Colonic mucosa (tissue), 4 donors: Measurements from ENCODE around the gene ABL2. TPM values are rescaled to one million over a fixed set of nuclear protein-coding genes. Genes with fewer than 3 reads are reported as not detected.
"Not testable (repeated sequence)": the region's sequence is repeated elsewhere in the genome, so short reads cannot be mapped to it uniquely, and the experiment has no call there.

ENCODE experiments used
- DNase-seq: peaks from one replicate; pipeline ENCODE4 v3.0.0-alpha.2; 2020
- H3K27ac ChIP-seq: fragments of 200-600 bp; one replicate; pipeline ENCODE4 v1.8.0; 2021
- H3K27me3 ChIP-seq: fragments of 200-600 bp; one replicate; pipeline ENCODE4 v1.8.0; 2021
- H3K36me3 ChIP-seq: fragments of 200-600 bp; one replicate; pipeline ENCODE4 v1.8.0; 2021
- H3K4me1 ChIP-seq: fragments of 200-600 bp; one replicate; pipeline ENCODE4 v1.8.0; 2021; ENCODE audit warnings: mild to moderate bottlenecking
- H3K4me3 ChIP-seq: fragments of 200-600 bp; one replicate; pipeline ENCODE4 v1.8.0; 2021
- H3K9ac ChIP-seq, 2 donors: one replicate each; pipeline ENCODE4 v1.7.0; 2013; ENCODE audit warnings: control low read depth in 2 of 2, low read depth in 2 of 2, low read length in 2 of 2
- H3K9me3 ChIP-seq: fragments of 200-600 bp; one replicate; pipeline ENCODE4 v1.8.0; 2021
- CTCF ChIP-seq: fragments of 200-600 bp; IDR thresholded peaks from one replicate; pipeline ENCODE4 v1.8.0; 2022; ENCODE audit warnings: antibody characterized with exemption, mild to moderate bottlenecking
- intact Hi-C: fragments of 100-400 bp; cut with DNase I; formaldehyde crosslinking; loops from one replicate; pipeline ENCODE4 v1.14.1; 2022
- total RNA-seq, 2 donors: library from RNA; stranded (reverse); fragmentation: NEBNext Ultra II Directional in 1 of 2; extraction: Animal tissue kit (Norgen Biotek cat#: 25700) in 1 of 2; gene quantifications; one replicate each; pipeline ENCODE4 v1.2.1, GENCODE V29; 2021
- donor health status: healthy.
- donor health status: DM: no; HTN: no; CAD: no.
- donor health status: DM: no; HTN: no; CAD: no.

ABL2 gene
- total RNA-seq, 2 donors from 2014 or later, result 9.1 to 12.8 TPM

- Histone ChIP-seq H3K27me3 (no peaks in the 10 kb centered on the region), H3K4me3 (no peak overlapping the region), H3K36me3 (no peaks in the 10 kb centered on the region), H3K9me3 (no peaks in the 10 kb centered on the region), H3K27ac (no peak overlapping the region), H3K9ac (no peak overlapping the region), H3K4me1 (no peaks in the 10 kb centered on the region)
- no peak for DNase-seq
- intact Hi-C loops, result loop anchor here (10.0 kb wide), 1 partner anchor 113 kb away; the partner anchor contains the start of gene TOR3A
- no peak for TF ChIP-seq CTCF
Measured at GRCh38 chr1:179197690-179198297, 31.7 kb downstream of the ABL2 start.

GRCh38 chr1:179195857-179196256 lies 33.6 kb downstream of the ABL2 start:
- not testable (repeated sequence) for H3K4me3 ChIP-seq, DNase-seq, H3K27me3 ChIP-seq, H3K4me1 ChIP-seq, H3K27ac ChIP-seq, H3K9me3 ChIP-seq, H3K9ac ChIP-seq, H3K36me3 ChIP-seq
- intact Hi-C loops, result loop anchor here (10.0 kb wide), 1 partner anchor 111 kb away; the partner anchor contains the start of gene TOR3A

- Histone ChIP-seq H3K9me3 (no peaks in the 10 kb centered on the region), H3K9ac (no peak overlapping the region), H3K4me1 (no peaks in the 10 kb centered on the region), H3K4me3 (no peak overlapping the region), H3K36me3 (no peaks in the 10 kb centered on the region), H3K27me3 (no peaks in the 10 kb centered on the region), H3K27ac (no peak overlapping the region)
- intact Hi-C loops, result loop anchor here (10.0 kb wide), 1 partner anchor 111 kb away; the partner anchor contains the start of gene TOR3A
- no peak for DNase-seq
- no peak for TF ChIP-seq CTCF
Measured at GRCh38 chr1:179195376-179195775, 34.1 kb downstream of the ABL2 start.

- H3K27ac ChIP-seq, result no peak overlapping the region
- no peak overlapping the region for H3K4me3 ChIP-seq
- DNase-seq, result no peak
- intact Hi-C loops, result loop anchor here (5.0 to 10.0 kb wide), 2 partner anchors 72 to 109 kb away; partner anchors contain the start of gene TOR3A
- H3K9me3 ChIP-seq, result no peaks in the 10 kb centered on the region
- H3K9ac ChIP-seq, result no peak overlapping the region
- no peak for TF ChIP-seq CTCF
- no peaks in the 10 kb centered on the region for H3K4me1 ChIP-seq
- H3K36me3 ChIP-seq, result no peaks in the 10 kb centered on the region
- H3K27me3 ChIP-seq, result no peaks in the 10 kb centered on the region
Measured at GRCh38 chr1:179194068-179194537, 35.4 kb downstream of the ABL2 start.

GRCh38 chr1:179190861-179191260 lies 38.6 kb downstream of the ABL2 start:
- intact Hi-C loops, result loop anchor here (5.0 to 10.0 kb wide), 2 partner anchors 69 to 106 kb away; partner anchors contain the start of gene TOR3A
- no peak for DNase-seq

More at GRCh38 chr1:179190861-179191260, 38.6 kb downstream of the ABL2 start:
- H3K27ac ChIP-seq, result no peak overlapping the region
- TF ChIP-seq CTCF, result no peak
- H3K4me1 ChIP-seq, result no peaks in the 10 kb centered on the region
- no peaks in the 10 kb centered on the region for H3K9me3 ChIP-seq
- no peak overlapping the region for H3K9ac ChIP-seq
- no peaks in the 10 kb centered on the region for H3K27me3 ChIP-seq
- H3K36me3 ChIP-seq, result no peaks in the 10 kb centered on the region
- no peak overlapping the region for H3K4me3 ChIP-seq
